GM21367 (cell line): ENCODE data around the gene LDLRAP1.
A peak's percentile ranks its signal among the peaks of the same experiment; 100 is the strongest.
"Not testable (repeated sequence)": the region's sequence is repeated elsewhere in the genome, so short reads cannot be mapped to it uniquely, and the experiment has no call there.

Experiments used
- ATAC-seq: cut with Tn5 transposase; IDR thresholded peaks from one replicate; pipeline ENCODE4 v1.9.1; 2021; ENCODE audit not compliant: unreplicated experiment

The LDLRAP1 gene

GRCh38 chr1:25600971-25601699 is 57.7 kb downstream of the LDLRAP1 start:
- ATAC-seq, result not testable (repeated sequence)

- not testable (repeated sequence) for ATAC-seq
Observed at GRCh38 chr1:25603779-25604538, 60.6 kb downstream of the LDLRAP1 start.

- ATAC-seq, result no peak
Observed at GRCh38 chr1:25607123-25607522, 63.7 kb downstream of the LDLRAP1 start.

- no peak for ATAC-seq
Observed at GRCh38 chr1:25608488-25609178, 65.2 kb downstream of the LDLRAP1 start.

- no peak for ATAC-seq
Observed at GRCh38 chr1:25609921-25610320, 66.5 kb downstream of the LDLRAP1 start.

GRCh38 chr1:25610822-25611630 is 67.6 kb downstream of the LDLRAP1 start:
- ATAC-seq, result no peak

GRCh38 chr1:25611843-25612242 is 68.4 kb downstream of the LDLRAP1 start:
- no peak for ATAC-seq

- ATAC-seq, result no peak
Observed at GRCh38 chr1:25612421-25612820, 69.0 kb downstream of the LDLRAP1 start.

- ATAC-seq, result no peak
Observed at GRCh38 chr1:25613091-25613490, 69.7 kb downstream of the LDLRAP1 start.

GRCh38 chr1:25614501-25615171 is 71.2 kb downstream of the LDLRAP1 start:
- no peak for ATAC-seq

- no peak for ATAC-seq
Observed at GRCh38 chr1:25615172-25615541, 71.8 kb downstream of the LDLRAP1 start.

GRCh38 chr1:25615563-25616094 is 72.2 kb downstream of the LDLRAP1 start:
- ATAC-seq, result peak; percentile 8

GRCh38 chr1:25616095-25616986 is 72.9 kb downstream of the LDLRAP1 start, which contains the start of gene MAN1C1:
MAN1C1 (plus strand) TSS chr1:25616791; CDS start chr1:25617798, 1,007 bp downstream.
- ATAC-seq, result peak; percentile 47

GRCh38 chr1:25616987-25617624 is 73.7 kb downstream of the LDLRAP1 start:
- no peak for ATAC-seq

- no peak for ATAC-seq
Observed at GRCh38 chr1:25617625-25618432, 74.4 kb downstream of the LDLRAP1 start.

GRCh38 chr1:25618433-25618808 is 75.0 kb downstream of the LDLRAP1 start:
- no peak for ATAC-seq
